ENCODE data around the gene AKAP8. TPM values are rescaled to one million over a fixed set of nuclear protein-coding genes. Genes with fewer than 3 reads are reported as not detected.

Gene AKAP8
- total and polyA plus RNA-seq, 4 donors: 7.5 to 12.4 (median 9.8) TPM

GRCh38 chr19:15305582-15306334, 73.8 kb downstream of the AKAP8 start:
- Histone ChIP-seq H3K27me3 (ENCODE audit: control insufficient read depth in 4 of 4, insufficient read depth in 4 of 4, low read length in 3 of 4) (no peaks in the 10 kb centered on the region), H3K4me3 (ENCODE audit: low read depth in 1 of 3, low read length in 3 of 3) (no peak overlapping the region), H3K9ac (ENCODE audit: low read depth in 1 of 2, low read length in 2 of 2) (no peak overlapping the region), H3K27ac (ENCODE audit: low read depth in 1 of 2, low read length in 2 of 2) (no peak overlapping the region), H3K4me1 (ENCODE audit: control insufficient read depth in 4 of 4, insufficient read depth in 4 of 4, low read length in 3 of 4) (peaks cover 23 to 57% (median 44%) of the 10 kb centered on the region in 4 donors), H3K9me3 (ENCODE audit: control insufficient read depth in 4 of 4, low read length in 3 of 4) (no peaks in the 10 kb centered on the region), H3K36me3 (ENCODE audit: control insufficient read depth in 4 of 4, insufficient read depth in 3 of 4, low read depth in 1 of 4, low read length in 3 of 4) (no peaks in the 10 kb centered on the region)
- TF ChIP-seq ZBTB33 (IDR thresholded peaks at IDR 0.05) (no peak), REST (IDR thresholded peaks at IDR 0.05) (no peak), CTCF (IDR thresholded peaks at IDR 0.05; ENCODE audit: low read depth, low read length, missing input control) (no peak), FOXA2 (IDR thresholded peaks at IDR 0.05) (no peak), RXRA (IDR thresholded peaks at IDR 0.05) (no peak), JUND (IDR thresholded peaks at IDR 0.05) (no peak)
- 67% methylated on average over 3 of the region's 3 CpGs for WGBS
- no peak for DNase-seq (ENCODE audit: low spot score)

DNA sequence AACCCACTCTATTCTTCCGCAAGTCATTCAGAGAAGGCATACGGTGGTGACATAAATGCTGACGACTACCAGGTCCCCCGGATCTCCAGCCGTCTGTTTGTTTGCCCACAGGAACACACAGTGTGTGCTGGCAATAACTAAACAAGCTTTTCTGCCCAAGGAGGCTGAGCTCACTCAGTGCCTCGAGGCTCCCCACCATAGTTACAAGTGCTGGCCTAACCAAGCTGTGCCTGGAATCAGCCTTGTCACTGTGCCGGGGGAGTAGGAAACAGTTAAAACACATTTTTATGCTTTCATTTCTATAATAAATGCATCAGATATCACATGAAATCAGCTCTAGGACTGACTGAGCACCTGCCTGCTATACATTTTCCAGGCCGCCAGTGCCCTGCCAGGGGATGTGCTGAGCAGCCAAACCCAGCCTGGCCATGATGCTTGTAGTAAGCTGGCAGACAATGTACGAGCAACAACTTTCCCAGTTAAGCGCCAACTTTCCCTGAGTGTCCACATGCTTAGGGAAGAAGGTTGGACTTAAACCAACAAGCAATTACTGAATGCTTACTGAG, 75.4 kb downstream of the AKAP8 start:
- peak overlapping the region in 1 of 2 donors; percentile 17 for H3K27ac ChIP-seq (ENCODE audit: low read depth in 1 of 2, low read length in 2 of 2)
- no peaks in the 10 kb centered on the region for H3K27me3 ChIP-seq (ENCODE audit: control insufficient read depth in 4 of 4, insufficient read depth in 4 of 4, low read length in 3 of 4)
- no peaks in the 10 kb centered on the region for H3K9me3 ChIP-seq (ENCODE audit: control insufficient read depth in 4 of 4, low read length in 3 of 4)
- no peak overlapping the region for H3K9ac ChIP-seq (ENCODE audit: low read depth in 1 of 2, low read length in 2 of 2)
- no peak for DNase-seq (ENCODE audit: low spot score)
- 60% methylated on average over 10 of the region's 10 CpGs for WGBS
- H3K4me3 ChIP-seq (ENCODE audit: low read depth in 1 of 3, low read length in 3 of 3): no peak overlapping the region
- peaks cover 27 to 62% (median 45%) of the 10 kb centered on the region in 4 donors for H3K4me1 ChIP-seq (ENCODE audit: control insufficient read depth in 4 of 4, insufficient read depth in 4 of 4, low read length in 3 of 4)
- no peaks in the 10 kb centered on the region for H3K36me3 ChIP-seq (ENCODE audit: control insufficient read depth in 4 of 4, insufficient read depth in 3 of 4, low read depth in 1 of 4, low read length in 3 of 4)
- TF ChIP-seq HNF4A (conservative IDR thresholded peaks at IDR 0.05) (no peak), TAF1 (conservative IDR thresholded peaks at IDR 0.05) (no peak), FOXA2 (IDR thresholded peaks at IDR 0.05) (no peak), GABPA (IDR thresholded peaks at IDR 0.05 in 1 of 2, conservative IDR thresholded peaks at IDR 0.05 in 1 of 2) (no peak), RAD21 (IDR thresholded peaks at IDR 0.05) (no peak), JUND (IDR thresholded peaks at IDR 0.05) (no peak), RXRA (IDR thresholded peaks at IDR 0.05) (no peak), SP1 (IDR thresholded peaks at IDR 0.05) (no peak), CTCF (IDR thresholded peaks at IDR 0.05; ENCODE audit: low read depth, low read length, missing input control) (no peak), ZBTB33 (IDR thresholded peaks at IDR 0.05) (no peak), EGR1 (IDR thresholded peaks at IDR 0.05; ENCODE audit: low read depth in 2 of 2) (no peak), MAX (IDR thresholded peaks at IDR 0.05) (no peak)

Measured in liver (tissue), 9 donors.